Trophoblast cell (in vitro differentiated cells and primary cell): ENCODE results near the gene BDKRB1.

ENCODE experiments used
- DNase-seq, 2 donors: peaks; one replicate each; pipeline ENCODE4 v3.0.0-alpha.2; 2016
- H2AFZ ChIP-seq: 2 replicates; pipeline ENCODE4 v1.6.1; 2013; ENCODE audit warnings: low read length, moderate library complexity, mild to moderate bottlenecking; ENCODE audit not compliant: insufficient read depth, poor library complexity
- H2AK5ac ChIP-seq: 2 replicates; pipeline ENCODE4 v1.6.1; 2013; ENCODE audit warnings: mild to moderate bottlenecking, low read length
- H2BK120ac ChIP-seq: 2 replicates; pipeline ENCODE4 v1.6.1; 2013; ENCODE audit warnings: low read length, mild to moderate bottlenecking, moderate library complexity; ENCODE audit not compliant: insufficient read depth, poor library complexity
- H2BK12ac ChIP-seq: 2 replicates; pipeline ENCODE4 v1.6.1; 2013; ENCODE audit warnings: mild to moderate bottlenecking, low read length, moderate library complexity
- H2BK5ac ChIP-seq: 2 replicates; pipeline ENCODE4 v1.6.1; 2013; ENCODE audit warnings: low read length, low read depth, moderate library complexity, mild to moderate bottlenecking; ENCODE audit not compliant: poor library complexity
- H3K14ac ChIP-seq: 2 replicates; pipeline ENCODE4 v1.6.1; 2013; ENCODE audit warnings: mild to moderate bottlenecking, low read length
- H3K18ac ChIP-seq: 2 replicates; pipeline ENCODE4 v1.6.1; 2013; ENCODE audit warnings: mild to moderate bottlenecking, low read length
- H3K23ac ChIP-seq: 2 replicates; pipeline ENCODE4 v1.6.1; 2013; ENCODE audit warnings: low read length
- H3K27ac ChIP-seq: 2 replicates; pipeline ENCODE4 v1.5.1; 2013; ENCODE audit warnings: low read depth, mild to moderate bottlenecking, inconsistent platforms, low read length, moderate library complexity
- H3K27me3 ChIP-seq: 2 replicates; pipeline ENCODE4 v1.6.1; 2013; ENCODE audit warnings: inconsistent platforms, mild to moderate bottlenecking, low read length, moderate library complexity; ENCODE audit not compliant: insufficient read depth
- H3K36me3 ChIP-seq, 2 experiments: 1 replicate in 1 of 2; 2 replicates in 1 of 2; pipeline ENCODE4 v1.6.1; 2013; ENCODE audit warnings: low read length in 2 of 2, mild to moderate bottlenecking in 2 of 2, moderate library complexity in 1 of 2; ENCODE audit not compliant: insufficient read depth in 2 of 2, control insufficient read depth in 1 of 2
- H3K4ac ChIP-seq: 2 replicates; pipeline ENCODE4 v1.6.1; 2013; ENCODE audit warnings: low read depth, mild to moderate bottlenecking, low read length, moderate library complexity
- H3K4me1 ChIP-seq, 2 experiments: 1 replicate in 1 of 2; 2 replicates in 1 of 2; pipeline ENCODE4 v1.6.1; 2013; ENCODE audit warnings: low read length in 2 of 2, mild to moderate bottlenecking in 2 of 2, moderate library complexity in 1 of 2; ENCODE audit not compliant: insufficient read depth in 2 of 2, control insufficient read depth in 1 of 2
- H3K4me2 ChIP-seq: 2 replicates; pipeline ENCODE4 v1.6.1; 2013; ENCODE audit warnings: inconsistent platforms, mild to moderate bottlenecking, low read length, moderate library complexity
- H3K4me3 ChIP-seq: 2 replicates; pipeline ENCODE4 v1.5.1; 2013; ENCODE audit warnings: mild to moderate bottlenecking, low read depth, low read length, inconsistent platforms
- H3K79me1 ChIP-seq: one replicate; pipeline ENCODE4 v1.6.1; 2013; ENCODE audit warnings: low read length
- H3K79me2 ChIP-seq: 2 replicates; pipeline ENCODE4 v1.6.1; 2013; ENCODE audit warnings: low read length, mild to moderate bottlenecking; ENCODE audit not compliant: control insufficient read depth, insufficient read depth, poor library complexity
- H3K9ac ChIP-seq: 2 replicates; pipeline ENCODE4 v1.6.1; 2013; ENCODE audit warnings: mild to moderate bottlenecking, low read length
- H3K9me3 ChIP-seq: 2 replicates; pipeline ENCODE4 v1.6.1; 2013; ENCODE audit warnings: low read depth, mild to moderate bottlenecking, control low read depth, inconsistent platforms, low read length; ENCODE audit not compliant: insufficient read depth
- H4K12ac ChIP-seq: 2 replicates; pipeline ENCODE4 v1.6.1; 2013; ENCODE audit warnings: low read depth, mild to moderate bottlenecking, low read length, moderate library complexity
- H4K8ac ChIP-seq: 2 replicates; pipeline ENCODE4 v1.6.1; 2013; ENCODE audit warnings: low read depth, mild to moderate bottlenecking, low read length, moderate library complexity
- H4K91ac ChIP-seq: one replicate; pipeline ENCODE4 v1.6.1; 2013; ENCODE audit warnings: low read depth, mild to moderate bottlenecking, low read length, moderate library complexity
- WGBS: extraction: QIAGEN DNeasy Blood & Tissue Kit; methylation state at CpG from one replicate; pipeline ENCODE4 v1.1.7; 2013; ENCODE audit warnings: missing lambda C conversion rate; ENCODE audit not compliant: insufficient read length, insufficient coverage; ENCODE audit errors: extremely low coverage; 5-methylcytosine and 5-hydroxymethylcytosine counted together

BDKRB1 gene

GRCh38 chr14:96273629-96274028 is 17.6 kb downstream of the BDKRB1 start:
- Histone ChIP-seq H4K91ac (peak overlapping the region; percentile 98), H3K4ac (peak overlapping the region; percentile 80), H4K12ac (no peak overlapping the region), H2BK5ac (peak overlapping the region; percentile 55), H3K79me2 (peaks cover 11% of the 10 kb centered on the region), H3K36me3 (peaks cover 0 to 5% of the 10 kb centered on the region in 2 experiments), H2AK5ac (peak overlapping the region; percentile 90), H3K27me3 (no peaks in the 10 kb centered on the region), H3K9ac (no peak overlapping the region), H3K9me3 (peaks cover 3% of the 10 kb centered on the region), H3K79me1 (peaks cover 57% of the 10 kb centered on the region), H2AFZ (no peak overlapping the region), H3K18ac (peak overlapping the region; percentile 65), H2BK120ac (peak overlapping the region; percentile 95), H3K23ac (no peak overlapping the region), H3K27ac (peak overlapping the region; percentile 35), H3K4me1 (peaks cover 29 to 31% of the 10 kb centered on the region in 2 experiments), H4K8ac (peak overlapping the region; percentile 67), H3K4me2 (no peak overlapping the region), H3K14ac (peak overlapping the region; percentile 85), H3K4me3 (no peak overlapping the region), H2BK12ac (peak overlapping the region; percentile 95)
- no peak for DNase-seq
- WGBS: no CpG with 5 or more reads among the region's 5 CpGs

DNA sequence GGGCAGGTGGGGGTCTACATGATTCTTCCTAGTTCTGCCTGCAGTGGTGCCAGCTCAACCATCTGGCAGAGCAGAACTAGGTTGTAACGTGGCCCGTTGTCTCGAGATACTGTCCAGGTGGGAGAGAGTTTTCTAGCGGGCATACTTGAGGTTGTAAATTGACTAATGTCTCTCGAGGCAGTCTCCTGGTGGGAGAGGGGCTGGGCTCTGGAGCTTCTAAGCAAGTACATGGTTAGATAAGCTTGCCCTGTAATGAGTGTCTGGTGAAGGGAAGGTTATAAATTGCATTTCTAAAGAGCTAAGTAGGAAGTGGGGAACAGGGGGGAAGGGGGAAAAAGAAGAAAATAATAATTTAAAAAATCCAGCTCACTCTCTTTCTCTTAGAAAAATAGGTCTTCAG is 18.1 kb downstream of the BDKRB1 start:
- Histone ChIP-seq H3K36me3 (peaks cover 0 to 5% of the 10 kb centered on the region in 2 experiments), H3K18ac (peak overlapping the region; percentile 65), H3K14ac (peak overlapping the region; percentile 85), H2BK12ac (peak overlapping the region; percentile 95), H3K4me2 (no peak overlapping the region), H3K79me1 (peaks cover 58% of the 10 kb centered on the region), H3K27me3 (no peaks in the 10 kb centered on the region), H3K4me3 (no peak overlapping the region), H3K27ac (peak overlapping the region; percentile 35), H4K12ac (no peak overlapping the region), H3K79me2 (peaks cover 14% of the 10 kb centered on the region), H3K9ac (no peak overlapping the region), H2AK5ac (peak overlapping the region; percentile 90), H4K91ac (peak overlapping the region; percentile 98), H3K4me1 (peaks cover 27% of the 10 kb centered on the region in 2 experiments), H3K4ac (peak overlapping the region; percentile 80), H2BK120ac (peak overlapping the region; percentile 95), H2BK5ac (peak overlapping the region; percentile 55), H4K8ac (peak overlapping the region; percentile 67), H3K23ac (no peak overlapping the region), H2AFZ (peak overlapping the region; percentile 50), H3K9me3 (peaks cover 3% of the 10 kb centered on the region)
- WGBS: no CpG with 5 or more reads among the region's 5 CpGs
- no peak for DNase-seq

GRCh38 chr14:96274543-96274942 is 18.5 kb downstream of the BDKRB1 start:
- Histone ChIP-seq H3K4me3 (no peak overlapping the region), H4K91ac (peak overlapping the region; percentile 69), H2AK5ac (no peak overlapping the region), H3K4me1 (peaks cover 25 to 26% of the 10 kb centered on the region in 2 experiments), H3K9ac (no peak overlapping the region), H2AFZ (no peak overlapping the region), H3K4ac (no peak overlapping the region), H3K79me1 (peaks cover 56% of the 10 kb centered on the region), H3K9me3 (peaks cover 3% of the 10 kb centered on the region), H3K14ac (no peak overlapping the region), H3K36me3 (peaks cover 0 to 5% of the 10 kb centered on the region in 2 experiments), H3K27me3 (no peaks in the 10 kb centered on the region), H4K12ac (no peak overlapping the region), H3K27ac (peak overlapping the region; percentile 43), H2BK120ac (peak overlapping the region; percentile 54), H4K8ac (peak overlapping the region; percentile 55), H2BK5ac (peak overlapping the region; percentile 49), H3K79me2 (peaks cover 10% of the 10 kb centered on the region), H3K4me2 (no peak overlapping the region), H3K23ac (no peak overlapping the region), H2BK12ac (peak overlapping the region; percentile 81), H3K18ac (peak overlapping the region; percentile 8)
- no CpG with 5 or more reads among the region's 6 CpGs for WGBS
- DNase-seq: peak; percentile 80 to 85

DNA sequence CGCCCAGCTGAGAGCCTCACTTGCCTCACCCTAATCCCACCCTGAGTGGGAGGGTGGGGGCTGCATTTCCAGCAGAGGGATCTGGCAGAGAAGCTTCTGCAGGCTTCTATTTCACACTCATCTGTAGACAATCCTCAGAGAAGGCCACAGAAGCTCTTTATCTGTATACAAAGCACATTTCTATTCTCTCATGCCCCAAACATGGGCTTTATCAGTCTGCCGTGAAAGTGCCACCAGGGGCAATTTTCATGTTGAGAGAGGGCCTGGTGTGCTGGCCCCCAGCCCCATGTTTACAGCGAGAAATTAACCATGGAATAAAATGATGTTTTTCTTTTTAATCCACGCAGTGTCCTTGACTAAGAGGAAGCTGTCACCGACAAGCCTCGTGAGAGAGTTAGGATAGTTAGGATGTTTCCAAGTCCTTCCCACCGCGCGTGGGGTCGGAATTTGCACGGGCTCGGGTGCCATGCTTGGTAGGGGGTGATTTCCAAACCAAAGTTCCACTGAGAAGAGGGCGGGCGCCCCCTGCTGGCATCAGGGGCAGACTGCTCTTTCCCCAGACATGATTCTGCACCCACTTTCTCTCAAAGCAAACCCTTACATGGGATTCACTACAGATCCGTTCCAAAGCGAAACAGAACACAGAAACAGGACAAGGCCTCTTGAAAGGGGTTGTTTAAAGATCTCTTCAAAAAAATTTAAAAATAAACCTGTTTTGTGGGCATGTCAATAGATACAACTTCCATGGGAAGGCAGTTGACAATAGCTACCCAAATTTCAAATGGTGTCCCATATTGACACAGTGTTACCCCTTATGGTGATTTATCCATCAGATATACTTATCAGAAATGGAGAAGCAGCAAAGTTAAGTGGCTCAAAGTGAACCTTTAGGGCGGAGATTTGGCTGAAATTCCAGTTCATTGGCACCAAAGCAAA is 19.4 kb downstream of the BDKRB1 start:
- Histone ChIP-seq H3K4me1 (peaks cover 28 to 30% of the 10 kb centered on the region in 2 experiments), H2BK120ac (peak overlapping the region; percentile 86), H3K23ac (no peak overlapping the region), H2AK5ac (no peak overlapping the region), H3K18ac (no peak overlapping the region), H2AFZ (no peak overlapping the region), H3K79me1 (peaks cover 60% of the 10 kb centered on the region), H4K91ac (peak overlapping the region; percentile 93), H3K4me2 (peak overlapping the region; percentile 18), H3K4ac (peak overlapping the region; percentile 41), H2BK5ac (peak overlapping the region; percentile 83), H3K9me3 (peaks cover 3% of the 10 kb centered on the region), H3K27me3 (no peaks in the 10 kb centered on the region), H3K79me2 (peaks cover 9% of the 10 kb centered on the region), H3K4me3 (no peak overlapping the region), H4K8ac (peak overlapping the region; percentile 57), H3K9ac (no peak overlapping the region), H4K12ac (no peak overlapping the region), H3K14ac (peak overlapping the region; percentile 33), H3K27ac (peak overlapping the region; percentile 43), H3K36me3 (peaks cover 0 to 5% of the 10 kb centered on the region in 2 experiments), H2BK12ac (peak overlapping the region; percentile 61)
- WGBS: no CpG with 5 or more reads among the region's 17 CpGs
- peak; percentile 45 to 78 for DNase-seq
